ENCODE data around the gene TTC33. TPM values are rescaled to one million over a fixed set of nuclear protein-coding genes. Genes with fewer than 3 reads are reported as not detected.

TTC33 gene
- total and polyA plus RNA-seq, 2 of the 13 experiments (the other 11 are each of a cell fraction or from before 2014, with no cell fraction given), result 4.5 to 20.0 TPM

DNA sequence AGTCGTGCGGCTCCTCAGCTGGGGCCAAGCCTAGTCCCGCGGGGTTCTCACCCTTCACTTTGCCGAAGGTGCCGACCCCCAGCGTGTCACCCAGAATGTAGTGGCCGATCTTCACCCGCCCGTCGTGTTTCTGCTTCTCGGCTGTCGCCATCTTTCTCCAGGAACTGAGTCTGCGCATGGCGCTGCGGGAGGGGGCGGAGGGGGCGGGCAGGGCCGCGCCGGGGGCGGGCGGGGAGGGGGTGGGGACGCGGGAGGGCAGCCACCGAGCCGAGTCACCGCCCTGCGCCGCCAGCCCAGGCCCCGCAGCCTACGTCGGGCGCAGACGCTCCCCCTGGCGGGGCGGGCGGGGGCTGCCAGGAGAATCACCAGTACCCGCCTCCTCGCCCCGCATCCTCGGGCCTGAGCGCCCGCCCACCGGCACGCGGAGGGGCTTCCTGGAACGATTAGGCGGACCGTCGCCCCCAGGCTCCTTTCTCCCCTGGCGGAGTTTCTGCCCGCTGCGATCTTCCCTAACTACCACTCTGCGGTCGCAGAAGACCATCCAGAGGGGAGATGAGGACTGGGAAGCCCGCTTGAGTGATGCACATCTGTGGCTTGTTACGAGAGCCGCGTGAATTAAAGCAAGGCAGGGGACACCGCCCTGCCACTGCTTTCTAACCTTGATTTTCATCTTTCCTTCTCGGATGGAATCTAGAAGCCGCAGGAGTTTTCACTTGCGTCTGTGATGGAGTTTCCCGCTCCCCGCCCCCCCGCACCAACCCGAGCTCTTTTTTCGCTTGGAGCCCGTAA is 42.4 kb upstream of the TTC33 start, which contains the start of gene PRKAA1 (continued):
- TF ChIP-seq, protein P1, sequence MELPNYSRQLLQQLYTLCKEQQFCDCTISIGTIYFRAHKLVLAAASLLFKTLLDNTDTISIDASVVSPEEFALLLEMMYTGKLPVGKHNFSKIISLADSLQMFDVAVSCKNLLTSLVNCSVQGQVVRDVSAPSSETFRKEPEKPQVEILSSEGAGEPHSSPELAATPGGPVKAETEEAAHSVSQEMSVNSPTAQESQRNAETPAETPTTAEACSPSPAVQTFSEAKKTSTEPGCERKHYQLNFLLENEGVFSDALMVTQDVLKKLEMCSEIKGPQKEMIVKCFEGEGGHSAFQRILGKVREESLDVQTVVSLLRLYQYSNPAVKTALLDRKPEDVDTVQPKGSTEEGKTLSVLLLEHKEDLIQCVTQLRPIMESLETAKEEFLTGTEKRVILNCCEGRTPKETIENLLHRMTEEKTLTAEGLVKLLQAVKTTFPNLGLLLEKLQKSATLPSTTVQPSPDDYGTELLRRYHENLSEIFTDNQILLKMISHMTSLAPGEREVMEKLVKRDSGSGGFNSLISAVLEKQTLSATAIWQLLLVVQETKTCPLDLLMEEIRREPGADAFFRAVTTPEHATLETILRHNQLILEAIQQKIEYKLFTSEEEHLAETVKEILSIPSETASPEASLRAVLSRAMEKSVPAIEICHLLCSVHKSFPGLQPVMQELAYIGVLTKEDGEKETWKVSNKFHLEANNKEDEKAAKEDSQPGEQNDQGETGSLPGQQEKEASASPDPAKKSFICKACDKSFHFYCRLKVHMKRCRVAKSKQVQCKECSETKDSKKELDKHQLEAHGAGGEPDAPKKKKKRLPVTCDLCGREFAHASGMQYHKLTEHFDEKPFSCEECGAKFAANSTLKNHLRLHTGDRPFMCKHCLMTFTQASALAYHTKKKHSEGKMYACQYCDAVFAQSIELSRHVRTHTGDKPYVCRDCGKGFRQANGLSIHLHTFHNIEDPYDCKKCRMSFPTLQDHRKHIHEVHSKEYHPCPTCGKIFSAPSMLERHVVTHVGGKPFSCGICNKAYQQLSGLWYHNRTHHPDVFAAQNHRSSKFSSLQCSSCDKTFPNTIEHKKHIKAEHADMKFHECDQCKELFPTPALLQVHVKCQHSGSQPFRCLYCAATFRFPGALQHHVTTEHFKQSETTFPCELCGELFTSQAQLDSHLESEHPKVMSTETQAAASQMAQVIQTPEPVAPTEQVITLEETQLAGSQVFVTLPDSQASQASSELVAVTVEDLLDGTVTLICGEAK (IDR thresholded peaks at IDR 0.05), result no peak
- TF ChIP-seq, protein P1 (CRISPR knock-in tag; IDR thresholded peaks at IDR 0.05), result 0 out of 2 replicates have a peak, but pooled peaks have one; percentile 42
- TF ChIP-seq STAG1 (CRISPR knock-in tag; IDR thresholded peaks at IDR 0.05) (peak; percentile 61), MED13 (CRISPR knock-in tag; IDR thresholded peaks at IDR 0.05) (peak; percentile 82; the same call in 1 of the 2 replicates), ZNF264 (CRISPR knock-in tag; IDR thresholded peaks at IDR 0.05) (peak; percentile 43; the same call in 1 of the 2 replicates), JDP2 (CRISPR knock-in tag; IDR thresholded peaks at IDR 0.05; ENCODE audit: borderline replicate concordance) (no peak), FLYWCH1 (CRISPR knock-in tag; IDR thresholded peaks at IDR 0.05) (no peak), ZNF30 (CRISPR knock-in tag; IDR thresholded peaks at IDR 0.05) (no peak), SOX6 (IDR thresholded peaks at IDR 0.05) (no peak), SOX6 (CRISPR knock-in tag; IDR thresholded peaks at IDR 0.05) (peak; percentile 9), CCDC6 (CRISPR knock-in tag; IDR thresholded peaks at IDR 0.05) (peak; percentile 64; the same call in 1 of the 2 replicates), ZFP36L2 (CRISPR knock-in tag; IDR thresholded peaks at IDR 0.05) (no peak)
- TF ChIP-seq, protein P2, sequence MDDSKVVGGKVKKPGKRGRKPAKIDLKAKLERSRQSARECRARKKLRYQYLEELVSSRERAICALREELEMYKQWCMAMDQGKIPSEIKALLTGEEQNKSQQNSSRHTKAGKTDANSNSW (CRISPR knock-in tag; IDR thresholded peaks at IDR 0.05; ENCODE audit: borderline replicate concordance), result no peak
- TF ChIP-seq, protein P3, sequence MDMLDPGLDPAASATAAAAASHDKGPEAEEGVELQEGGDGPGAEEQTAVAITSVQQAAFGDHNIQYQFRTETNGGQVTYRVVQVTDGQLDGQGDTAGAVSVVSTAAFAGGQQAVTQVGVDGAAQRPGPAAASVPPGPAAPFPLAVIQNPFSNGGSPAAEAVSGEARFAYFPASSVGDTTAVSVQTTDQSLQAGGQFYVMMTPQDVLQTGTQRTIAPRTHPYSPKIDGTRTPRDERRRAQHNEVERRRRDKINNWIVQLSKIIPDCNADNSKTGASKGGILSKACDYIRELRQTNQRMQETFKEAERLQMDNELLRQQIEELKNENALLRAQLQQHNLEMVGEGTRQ (IDR thresholded peaks at IDR 0.05; ENCODE audit: low read depth, low read length), result no peak
- TF ChIP-seq, protein P3 (CRISPR knock-in tag; IDR thresholded peaks at IDR 0.05; ENCODE audit: borderline replicate concordance), result no peak
- TF ChIP-seq, protein P4, sequence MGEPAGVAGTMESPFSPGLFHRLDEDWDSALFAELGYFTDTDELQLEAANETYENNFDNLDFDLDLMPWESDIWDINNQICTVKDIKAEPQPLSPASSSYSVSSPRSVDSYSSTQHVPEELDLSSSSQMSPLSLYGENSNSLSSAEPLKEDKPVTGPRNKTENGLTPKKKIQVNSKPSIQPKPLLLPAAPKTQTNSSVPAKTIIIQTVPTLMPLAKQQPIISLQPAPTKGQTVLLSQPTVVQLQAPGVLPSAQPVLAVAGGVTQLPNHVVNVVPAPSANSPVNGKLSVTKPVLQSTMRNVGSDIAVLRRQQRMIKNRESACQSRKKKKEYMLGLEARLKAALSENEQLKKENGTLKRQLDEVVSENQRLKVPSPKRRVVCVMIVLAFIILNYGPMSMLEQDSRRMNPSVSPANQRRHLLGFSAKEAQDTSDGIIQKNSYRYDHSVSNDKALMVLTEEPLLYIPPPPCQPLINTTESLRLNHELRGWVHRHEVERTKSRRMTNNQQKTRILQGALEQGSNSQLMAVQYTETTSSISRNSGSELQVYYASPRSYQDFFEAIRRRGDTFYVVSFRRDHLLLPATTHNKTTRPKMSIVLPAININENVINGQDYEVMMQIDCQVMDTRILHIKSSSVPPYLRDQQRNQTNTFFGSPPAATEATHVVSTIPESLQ (CRISPR knock-in tag; conservative IDR thresholded peaks at IDR 0.05), result no peak
